ENCODE data around the gene DNASE2B. TPM values are rescaled to one million over a fixed set of nuclear protein-coding genes. Genes with fewer than 3 reads are reported as not detected.

Gene DNASE2B
- total RNA-seq, 1 donor from 2014 or later = not detected

GRCh38 chr1:84452436-84452835 lies 54.2 kb downstream of the DNASE2B start:
- DNase-seq (ENCODE audit: low read depth, low spot score) = no peak

- no peak for DNase-seq (ENCODE audit: low read depth, low spot score)
These were observed 63.8 kb downstream of the DNASE2B start for GRCh38 chr1:84462118-84462517.

Other genes with a start within 250 kb of the DNASE2B start
- gene SAMD13, start 96.8 kb upstream of the DNASE2B start, total RNA-seq = 2.6 and 3.2 TPM in 2 replicates
- gene RPF1, start 80.8 kb downstream of the DNASE2B start, total RNA-seq = 35.4 and 42.9 TPM in 2 replicates
- gene SPATA1, start 107.9 kb downstream of the DNASE2B start, total RNA-seq = 0.66 and 0.95 TPM in 2 replicates
- 17.2 and 20.1 TPM in 2 replicates for gene GNG5, start 108.1 kb downstream of the DNASE2B start, total RNA-seq
- 5.9 and 6.3 TPM in 2 replicates for gene CTBS, start 176.0 kb downstream of the DNASE2B start, total RNA-seq